Ovary (tissue), 3 donors: Measurements from ENCODE around the gene SMARCA4.

Experiments used
- CTCF ChIP-seq, 3 donors: fragments of 450-650 bp in 2 of 3; fragments of 200-600 bp in 1 of 3; IDR thresholded peaks; one replicate each; pipeline versions ENCODE4 v1.5.1 to v1.8.0; 2016 to 2022; ENCODE audit warnings: antibody characterized with exemption in 3 of 3, mild to moderate bottlenecking in 1 of 3
- EP300 ChIP-seq: sonication (generic); formaldehyde crosslinking; IDR thresholded peaks from one replicate; pipeline ENCODE4 v1.6.1; 2017; ENCODE audit warnings: antibody characterized with exemption
- donor health status: DM: no; HTN: no; CAD: no.

GRCh38 chr19:11089254-11090013 lies 128.6 kb downstream of the SMARCA4 start, which contains the start of gene LDLR:
- no peak for TF ChIP-seq CTCF (IDR thresholded peaks at IDR 0.05)
- peak; percentile 98 for TF ChIP-seq EP300
